Heart left ventricle (tissue), 13 donors: Measurements from ENCODE around the gene OXSR1.

Source experiments
- CTCF ChIP-seq, 12 donors: fragments of 200-600 bp; sonication (generic) in 4 of 12; IDR thresholded peaks; one replicate each; pipeline versions ENCODE4 v1.5.0 to v1.8.0; 2018 to 2022; ENCODE audit warnings: antibody characterized with exemption in 12 of 12, mild to moderate bottlenecking in 5 of 12
- POLR2A ChIP-seq, 2 donors: fragments of 450-650 bp; IDR thresholded peaks; one replicate each; pipeline ENCODE4 v1.6.1; 2017; ENCODE audit warnings: antibody characterized with exemption in 2 of 2, mild to moderate bottlenecking in 2 of 2, moderate library complexity in 2 of 2
- donor health status: ischemic (EF 13 %, LVEDD 7.1; RV severe dilation, severe dysfunction).
- donor health status: DM: no; HTN: yes; CAD: no.
- donor health status: DM: no; HTN: no; CAD: no.
- donor health status: ischemic (EF 25% LVEDD 6.9; RV normal size, moderate dysfunction).
- donor health status: ischemic (EF 25% LVEDD 5.7; RV mildly dilated, moderate dysfunction).
- donor health status: ischemic (EF 35%, LVEDD 5.7; RV mildly dilated, moderate dysfunction).
- donor health status: nonischemic (EF 11% LVEDD 7.7; RV severe dilation, severe dysfunction).
- donor health status: DM: yes; HTN: yes; CAD: no.
- donor health status: PGD.
- donor health status: ischemic (EF 29% LVEDD 5.4; RV normal size, mild dysfunction).
- donor health status: nonischemic (EF 23%, LVEDD 6.1; RV moderate dilation, normal function).

- TF ChIP-seq CTCF (IDR thresholded peaks at IDR 0.05) (no peak), POLR2A (IDR thresholded peaks at IDR 0.05) (no peak)
These were observed 1.3 kb upstream of the OXSR1 start for GRCh38 chr3:38163841-38164642.
